GM21576 (cell line): ENCODE measurements around the gene RBM48.
"Not testable (repeated sequence)": the region's sequence is repeated elsewhere in the genome, so short reads cannot be mapped to it uniquely, and the experiment has no call there.

ENCODE experiments used
- ATAC-seq: cut with Tn5 transposase; IDR thresholded peaks from one replicate; pipeline ENCODE4 v1.9.1; 2021; ENCODE audit warnings: mild to moderate bottlenecking, moderate library complexity; ENCODE audit not compliant: unreplicated experiment

RBM48 gene

GRCh38 chr7:92528188-92528957, at the start of gene RBM48, which contains the start of gene PEX1:
TSS of gene RBM48 (plus strand) at chr7:92528795. CDS start at chr7:92528814, 19 bp downstream.
TSS of gene PEX1 (minus strand) at chr7:92528520. CDS start at chr7:92528435, 85 bp downstream.
- peak; percentile 95 for ATAC-seq

- not testable (repeated sequence) for ATAC-seq
Measured at GRCh38 chr7:92479146-92479545, 49.4 kb upstream of the RBM48 start.

DNA sequence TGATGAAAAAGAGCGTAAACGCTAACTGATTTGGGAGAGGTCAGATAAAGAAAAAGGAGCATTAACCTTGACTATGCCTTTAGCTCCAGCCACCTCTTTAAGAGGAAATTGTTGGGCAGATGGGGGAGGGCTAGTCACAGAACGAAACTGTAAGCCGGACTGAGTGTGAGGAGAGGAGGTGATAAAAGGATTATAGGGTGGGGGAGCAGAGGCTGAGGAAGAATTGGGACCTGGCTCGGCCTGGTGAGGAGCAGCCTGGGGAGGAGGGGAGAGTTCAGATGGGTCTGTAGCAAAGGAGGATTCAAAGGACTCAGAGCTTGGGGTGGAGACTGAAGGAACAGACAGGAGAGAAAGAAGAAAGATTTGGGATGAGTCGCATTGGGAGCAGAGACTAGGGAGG, 45.0 kb upstream of the RBM48 start:
- not testable (repeated sequence) for ATAC-seq

DNA sequence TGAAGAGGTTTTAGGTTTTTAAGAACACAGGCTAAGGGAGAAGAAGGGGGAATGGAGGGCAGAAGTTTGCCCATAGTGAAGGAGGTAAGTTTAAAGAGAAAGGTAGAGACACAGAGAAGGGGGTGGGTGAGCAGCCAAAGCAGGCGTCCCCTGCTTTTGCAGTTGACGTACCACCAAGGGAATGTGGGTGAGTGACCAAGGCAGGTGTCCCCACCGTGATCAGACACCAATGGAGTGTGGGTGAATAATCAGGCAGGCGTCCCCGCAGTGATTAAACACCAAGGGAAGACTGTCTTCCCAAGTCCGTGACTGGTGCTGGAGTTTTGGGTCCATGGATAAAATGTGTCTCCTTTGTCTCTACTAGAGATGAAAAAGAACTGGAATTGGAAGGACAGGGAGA, 44.4 kb upstream of the RBM48 start:
- ATAC-seq: not testable (repeated sequence)

- no peak for ATAC-seq
Measured at GRCh38 chr7:92485267-92485892, 43.2 kb upstream of the RBM48 start.

DNA sequence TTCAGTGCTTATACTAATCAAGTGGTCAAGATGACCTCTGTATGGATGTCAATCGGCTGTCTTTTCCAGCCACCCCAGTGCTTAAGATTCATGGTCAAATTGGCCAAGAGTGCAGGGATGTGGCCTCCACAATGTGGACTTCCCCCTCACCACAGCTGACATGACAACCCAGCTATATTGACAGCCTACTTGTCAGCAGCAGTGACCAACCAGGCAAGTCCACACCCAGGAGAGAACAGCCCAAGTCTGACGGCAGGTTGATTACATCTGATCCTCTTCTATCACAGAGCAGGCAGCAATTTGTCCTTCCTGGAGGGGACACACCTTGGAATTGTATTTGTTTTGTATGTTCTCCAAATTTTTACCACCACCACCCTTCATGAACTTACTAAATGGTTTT, 42.6 kb upstream of the RBM48 start:
- no peak for ATAC-seq

DNA sequence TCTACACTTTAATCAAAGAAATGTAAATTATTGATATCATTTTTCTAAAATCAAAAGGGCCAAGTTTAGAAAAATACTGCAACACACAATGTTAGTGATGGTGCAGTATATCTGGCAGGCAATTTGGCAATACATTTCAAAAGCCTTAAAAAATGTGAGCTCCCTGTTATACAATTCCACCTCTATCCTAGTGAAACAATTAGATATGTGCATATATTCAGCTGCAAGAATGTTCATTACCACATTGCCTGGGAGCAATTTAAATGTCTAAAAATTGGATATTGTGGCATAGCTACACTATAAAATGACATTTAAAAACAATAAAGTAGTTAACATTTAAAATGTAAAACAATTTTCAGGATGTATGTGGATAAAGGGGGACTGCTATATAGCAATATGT, 40.8 kb upstream of the RBM48 start:
- no peak for ATAC-seq

DNA sequence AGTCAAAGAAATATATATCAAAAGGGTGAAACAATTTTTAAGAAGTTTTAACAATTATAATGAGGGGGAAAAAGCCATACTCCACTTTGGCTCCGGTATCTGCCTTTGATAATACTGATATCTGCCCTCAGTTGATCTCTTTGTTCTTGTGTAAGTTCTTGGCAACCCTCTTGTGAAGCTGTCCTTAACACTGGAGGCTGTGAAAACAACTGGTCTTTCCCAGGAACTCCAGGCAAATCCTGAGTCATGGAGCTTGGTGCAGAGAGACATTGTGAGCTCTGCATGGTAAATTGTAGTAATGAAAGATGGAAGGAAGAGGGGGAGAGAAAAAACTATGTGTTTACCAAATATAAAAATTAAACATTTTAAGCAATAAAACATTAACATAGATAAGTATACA, 39.0 kb upstream of the RBM48 start:
- ATAC-seq: no peak

DNA sequence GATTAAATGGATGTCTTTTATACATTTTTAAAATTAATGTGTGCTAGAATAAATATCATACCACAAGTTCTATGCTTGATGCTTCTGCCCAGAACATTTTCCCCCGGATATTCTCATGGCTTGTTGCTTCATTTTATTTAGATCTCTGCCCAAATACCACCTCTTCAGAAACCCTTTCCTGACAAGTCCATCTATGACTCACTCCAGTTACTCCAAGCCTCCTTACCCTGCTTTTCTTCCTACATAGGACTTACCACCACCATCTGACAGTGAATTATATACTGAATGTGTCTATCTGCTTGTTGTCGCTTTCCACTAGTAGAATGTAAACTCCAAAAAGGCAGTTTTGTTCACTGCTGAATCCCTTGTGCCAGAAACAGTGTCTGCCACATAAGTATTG, 31.7 kb upstream of the RBM48 start:
- no peak for ATAC-seq

DNA sequence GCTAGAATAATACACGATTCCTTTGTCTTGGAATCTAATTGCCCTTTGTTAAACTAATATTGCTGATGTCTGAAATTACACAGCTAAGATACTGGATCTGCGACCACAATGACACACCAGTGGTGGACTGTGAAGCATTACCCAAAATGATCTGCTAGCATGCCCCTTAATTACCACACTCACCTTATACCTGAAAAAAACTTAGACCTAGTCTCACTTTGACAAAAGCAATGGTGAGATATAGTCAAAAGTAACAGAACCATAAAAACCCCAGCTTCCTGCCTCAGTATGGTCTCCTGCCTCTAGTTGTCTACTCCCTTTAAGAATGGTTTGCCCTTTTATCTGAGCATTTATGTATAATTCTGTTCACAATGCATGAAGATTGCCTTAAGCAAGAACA, 30.0 kb upstream of the RBM48 start:
- no peak for ATAC-seq

DNA sequence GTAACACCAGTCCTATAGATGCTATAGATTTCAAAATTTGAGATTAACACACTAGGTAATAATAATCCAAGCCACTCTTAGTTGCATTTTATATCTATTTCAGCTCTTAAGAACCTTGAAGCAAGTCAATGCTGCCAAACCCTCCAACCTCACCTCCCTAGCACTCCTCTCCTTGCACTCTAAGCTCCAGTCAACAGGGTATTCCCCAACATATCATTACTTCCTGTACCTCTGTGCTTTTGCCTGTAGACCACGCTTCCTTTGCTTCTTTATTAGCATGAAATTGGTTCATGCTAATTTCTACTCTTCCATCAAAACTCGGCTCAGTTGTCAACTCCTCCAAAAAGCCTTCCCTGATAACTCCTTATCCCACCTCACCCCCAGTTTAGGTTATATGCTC, 24.8 kb upstream of the RBM48 start:
- no peak for ATAC-seq

GRCh38 chr7:92504563-92504962, 24.0 kb upstream of the RBM48 start:
- no peak for ATAC-seq

GRCh38 chr7:92506363-92506762, 22.2 kb upstream of the RBM48 start:
- ATAC-seq: no peak

GRCh38 chr7:92508946-92509345, 19.6 kb upstream of the RBM48 start:
- ATAC-seq: no peak

DNA sequence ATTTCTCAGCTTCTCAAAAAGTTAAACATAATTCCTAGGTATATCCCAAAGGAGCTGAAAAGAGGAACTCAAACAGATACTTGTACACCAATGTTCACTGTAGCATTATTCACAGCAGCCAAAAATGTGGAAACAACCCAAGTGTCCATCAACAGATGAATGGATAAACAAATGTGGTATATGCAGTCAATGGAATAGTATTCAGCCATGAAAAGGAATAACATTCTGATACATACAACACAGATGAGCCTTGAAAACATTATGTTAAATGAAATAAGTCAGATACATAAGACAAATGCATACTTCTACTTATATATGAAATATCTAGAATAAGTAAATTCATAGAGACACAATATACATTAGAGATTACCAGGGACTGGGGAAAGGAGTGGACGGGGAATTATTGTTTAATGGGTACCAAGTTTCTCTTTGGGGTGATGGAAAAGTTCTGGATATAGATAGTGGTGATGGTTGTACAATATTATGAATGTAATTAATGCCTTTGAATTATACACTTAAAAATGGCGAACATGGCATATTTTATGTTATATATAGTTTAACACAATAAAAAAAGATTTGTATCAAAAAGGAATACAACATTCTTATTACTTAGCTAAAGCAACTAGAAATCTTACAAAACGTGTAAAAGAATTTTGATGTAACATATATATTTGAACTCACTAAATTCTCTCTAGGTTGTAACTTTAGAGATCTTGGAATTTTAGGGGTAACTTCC, 15.3 kb upstream of the RBM48 start:
- no peak for ATAC-seq

DNA sequence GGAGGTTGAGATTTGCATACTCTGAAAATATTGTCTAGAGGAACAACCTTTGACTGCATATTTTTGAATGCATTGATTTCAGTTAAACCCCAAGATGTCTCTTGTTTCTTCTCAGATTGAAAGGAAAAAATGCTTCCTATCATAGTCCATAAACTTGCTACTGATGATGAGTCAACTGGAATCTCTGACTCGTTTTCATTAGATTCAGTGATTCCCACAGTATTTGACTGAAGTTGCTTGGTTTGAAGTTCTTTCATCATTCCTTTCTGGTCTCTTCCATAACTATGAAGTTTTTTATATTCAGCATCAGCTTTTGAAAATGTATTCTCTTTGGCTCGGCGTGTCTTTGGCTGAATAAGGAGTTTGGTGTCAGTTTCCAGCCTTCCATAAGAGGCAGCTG, 11.0 kb upstream of the RBM48 start:
- no peak for ATAC-seq

DNA sequence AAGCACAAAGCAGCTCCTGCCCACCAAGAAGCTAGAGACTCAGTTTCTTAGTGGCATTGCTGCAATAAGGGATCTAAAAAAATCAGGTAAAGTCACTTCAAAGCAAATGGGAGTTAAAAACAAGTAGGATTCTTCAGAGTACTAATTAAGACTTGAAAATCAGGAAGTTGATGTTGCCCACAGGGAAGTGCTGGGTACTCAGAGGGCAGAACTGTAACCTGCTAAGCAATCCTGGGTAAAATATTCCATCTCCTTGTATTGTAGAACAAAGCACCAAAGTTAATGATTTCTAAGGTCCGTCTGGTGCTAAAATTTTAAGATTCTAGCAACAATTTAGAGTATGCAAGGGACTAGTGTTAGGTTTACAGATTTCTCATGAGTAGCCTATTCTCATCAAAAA, 8.6 kb upstream of the RBM48 start:
- ATAC-seq: no peak

DNA sequence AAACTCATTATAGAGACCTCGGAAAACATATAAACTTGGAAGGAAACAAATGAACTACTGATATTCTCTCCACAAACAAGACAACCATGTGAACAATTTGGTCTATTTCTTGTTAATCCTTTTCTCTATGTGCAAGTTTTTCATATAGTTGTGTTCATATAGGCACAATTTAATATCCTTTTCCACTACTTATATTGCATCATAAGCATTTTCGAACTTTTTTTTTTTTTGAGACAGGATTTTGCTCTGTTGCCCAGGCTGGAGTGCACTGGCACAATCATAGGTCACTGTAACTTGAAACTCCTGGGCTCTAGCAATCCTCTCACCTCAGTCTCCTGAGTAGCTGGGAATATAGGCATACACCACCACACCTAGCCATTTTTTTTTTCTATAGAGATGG, 5.5 kb upstream of the RBM48 start:
- no peak for ATAC-seq

- peak; percentile 22 for ATAC-seq
Measured at GRCh38 chr7:92527300-92528187, 1.1 kb upstream of the RBM48 start.

GRCh38 chr7:92528958-92529264, 316 bp downstream of the RBM48 start:
- ATAC-seq: no peak

GRCh38 chr7:92534572-92534971, 6.0 kb downstream of the RBM48 start:
- ATAC-seq: no peak
